ENCODE data around the gene TXNRD2. TPM values are rescaled to one million over a fixed set of nuclear protein-coding genes. Genes with fewer than 3 reads are reported as not detected.

Gene TXNRD2
- total RNA-seq, 1 donor from 2014 or later = 47.5 TPM

- intact Hi-C loops (cut with DNase I) = no loop called here
- Histone ChIP-seq H3K9me3 (no peaks in the 10 kb centered on the region), H3K27me3 (ENCODE audit: low read depth) (no peaks in the 10 kb centered on the region), H3K27ac (no peak overlapping the region), H3K4me1 (peaks cover 19% of the 10 kb centered on the region), H3K4me3 (no peak overlapping the region), H3K36me3 (peaks cover 10% of the 10 kb centered on the region)
- no peak for TF ChIP-seq CTCF (IDR thresholded peaks at IDR 0.05)
- ATAC-seq = no peak
- no peak for DNase-seq
These were observed 39.7 kb upstream of the TXNRD2 start for GRCh38 chr22:19981171-19981960.

- no peaks in the 10 kb centered on the region for H3K9me3 ChIP-seq
- H3K27ac ChIP-seq = no peak overlapping the region
- intact Hi-C loops (cut with DNase I) = no loop called here
- H3K4me3 ChIP-seq = no peak overlapping the region
- peaks cover 10% of the 10 kb centered on the region for H3K36me3 ChIP-seq
- no peak for TF ChIP-seq CTCF (IDR thresholded peaks at IDR 0.05)
- no peaks in the 10 kb centered on the region for H3K27me3 ChIP-seq (ENCODE audit: low read depth)
- peaks cover 13% of the 10 kb centered on the region for H3K4me1 ChIP-seq
- DNase-seq (no peak), ATAC-seq (no peak)
These were observed 39.1 kb upstream of the TXNRD2 start for GRCh38 chr22:19980766-19981165.

DNA sequence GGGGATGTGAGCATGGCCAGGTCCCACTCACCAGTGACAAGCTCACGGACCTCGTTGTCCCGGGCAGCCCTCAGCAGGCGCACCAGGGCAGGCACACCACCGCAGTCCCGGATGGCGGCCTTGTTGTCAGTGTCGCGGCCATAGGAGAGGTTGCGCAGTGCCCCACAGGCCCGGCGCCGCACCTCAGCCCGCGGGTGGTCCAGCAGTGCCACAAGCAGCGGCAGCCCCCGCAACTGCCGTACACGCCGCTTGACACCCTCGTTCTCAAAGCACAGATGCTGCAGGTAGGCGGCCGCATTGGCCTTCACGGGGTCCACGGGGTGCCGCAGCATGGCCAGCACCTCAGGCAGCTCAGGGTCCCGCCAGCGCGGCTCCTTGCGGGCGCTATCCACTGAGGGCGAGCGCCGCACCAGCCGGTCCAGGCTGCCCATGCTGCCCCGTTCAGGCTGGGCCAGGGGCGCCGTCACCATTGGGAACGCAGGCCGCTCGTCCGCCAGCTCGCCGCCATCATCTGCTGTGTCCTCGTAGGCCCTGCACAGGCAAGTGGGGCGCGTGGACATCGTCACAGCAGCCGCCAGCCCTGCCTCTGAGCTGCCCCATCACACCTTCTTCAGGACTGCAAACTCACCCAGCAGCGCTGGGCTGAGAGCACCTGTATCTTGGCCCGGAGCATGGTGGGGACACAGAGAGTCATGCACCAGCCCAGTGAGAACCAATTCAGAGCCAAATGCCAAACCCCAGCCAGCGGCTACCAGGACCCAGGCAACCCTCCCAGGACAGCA lies 38.3 kb upstream of the TXNRD2 start:
- no peak for DNase-seq
- Histone ChIP-seq H3K27ac (no peak overlapping the region), H3K36me3 (peaks cover 10% of the 10 kb centered on the region), H3K4me1 (peaks cover 6% of the 10 kb centered on the region), H3K4me3 (no peak overlapping the region), H3K9me3 (no peaks in the 10 kb centered on the region), H3K27me3 (ENCODE audit: low read depth) (no peaks in the 10 kb centered on the region)
- intact Hi-C loops (cut with DNase I) = no loop called here
- ATAC-seq = no peak
- TF ChIP-seq CTCF (IDR thresholded peaks at IDR 0.05) = no peak

- Histone ChIP-seq H3K4me1 (no peaks in the 10 kb centered on the region), H3K4me3 (no peak overlapping the region), H3K36me3 (peaks cover 12% of the 10 kb centered on the region), H3K9me3 (no peaks in the 10 kb centered on the region), H3K27ac (no peak overlapping the region), H3K27me3 (ENCODE audit: low read depth) (no peaks in the 10 kb centered on the region)
- no peak for TF ChIP-seq CTCF (IDR thresholded peaks at IDR 0.05)
- ATAC-seq (no peak), DNase-seq (no peak)
- intact Hi-C loops (cut with DNase I) = no loop called here
These were observed 37.1 kb upstream of the TXNRD2 start for GRCh38 chr22:19978748-19979147.

- H3K4me3 ChIP-seq = no peak overlapping the region
- intact Hi-C loops (cut with DNase I) = no loop called here
- ATAC-seq = no peak
- DNase-seq = no peak
- TF ChIP-seq CTCF (IDR thresholded peaks at IDR 0.05) = no peak
- no peaks in the 10 kb centered on the region for H3K4me1 ChIP-seq
- no peak overlapping the region for H3K27ac ChIP-seq
- no peaks in the 10 kb centered on the region for H3K27me3 ChIP-seq (ENCODE audit: low read depth)
- H3K36me3 ChIP-seq = peaks cover 24% of the 10 kb centered on the region
- H3K9me3 ChIP-seq = no peaks in the 10 kb centered on the region
These were observed 36.0 kb upstream of the TXNRD2 start for GRCh38 chr22:19977296-19978243.

All from lower lobe of right lung (tissue), 2 donors.